Spleen (tissue), 11 donors: Measurements from ENCODE around the gene ACCS. TPM values are rescaled to one million over a fixed set of nuclear protein-coding genes. Genes with fewer than 3 reads are reported as not detected.
A peak's percentile ranks its signal among the peaks of the same experiment; 100 is the strongest.

ENCODE experiments used
- DNase-seq: peaks from one replicate; pipeline ENCODE4 v3.0.0-alpha.2; 2020
- H3K27ac ChIP-seq, 8 donors: fragments of 200-600 bp; sonication (generic) in 7 of 8; 1 replicate in 4 of 8; 2 replicates in 4 of 8; pipeline versions ENCODE4 v1.5.0 to v1.8.0; 2016 to 2021; ENCODE audit warnings: inconsistent platforms in 4 of 8, mild to moderate bottlenecking in 4 of 8, moderate library complexity in 1 of 8
- H3K27me3 ChIP-seq, 7 donors: fragments of 200-600 bp; sonication (generic) in 6 of 7; replicated peaks in 1 of 7; 1 replicate in 4 of 7; 2 replicates in 3 of 7; pipeline versions ENCODE4 v1.5.0 to v1.8.0; 2016 to 2021; ENCODE audit warnings: inconsistent platforms in 3 of 7, mild to moderate bottlenecking in 1 of 7
- H3K36me3 ChIP-seq, 6 donors: fragments of 200-600 bp; sonication (generic) in 5 of 6; 1 replicate in 4 of 6; 2 replicates in 2 of 6; pipeline versions ENCODE4 v1.5.0 to v1.8.0; 2016 to 2021; ENCODE audit warnings: inconsistent platforms in 2 of 6
- H3K4me1 ChIP-seq, 6 donors: fragments of 200-600 bp; sonication (generic) in 5 of 6; 1 replicate in 3 of 6; 2 replicates in 3 of 6; pipeline versions ENCODE4 v1.5.0 to v1.8.0; 2016 to 2021; ENCODE audit warnings: inconsistent platforms in 3 of 6
- H3K4me3 ChIP-seq, 8 donors: fragments of 200-600 bp; sonication (generic) in 7 of 8; 1 replicate in 4 of 8; 2 replicates in 4 of 8; pipeline versions ENCODE4 v1.5.0 to v1.8.0; 2016 to 2021; ENCODE audit warnings: inconsistent platforms in 4 of 8, mild to moderate bottlenecking in 4 of 8, moderate library complexity in 2 of 8
- H3K9me3 ChIP-seq, 8 donors: fragments of 200-600 bp; sonication (generic) in 7 of 8; 1 replicate in 4 of 8; 2 replicates in 4 of 8; pipeline versions ENCODE4 v1.5.0 to v1.8.0; 2016 to 2021; ENCODE audit warnings: inconsistent platforms in 4 of 8
- CTCF ChIP-seq, 11 experiments: fragments of 200-600 bp in 7 of 11; fragments of 450-650 bp in 4 of 11; sonication (generic) in 4 of 11; IDR thresholded peaks in 8 of 11; conservative IDR thresholded peaks in 3 of 11; 1 replicate in 7 of 11; 2 replicates in 4 of 11; pipeline versions ENCODE4 v1.4.0 to v1.8.0; 2016 to 2021; ENCODE audit warnings: antibody characterized with exemption in 11 of 11, inconsistent platforms in 4 of 11, mild to moderate bottlenecking in 1 of 11
- POLR2A ChIP-seq, 3 donors: fragments of 450-650 bp; IDR thresholded peaks; one replicate each; pipeline ENCODE4 v1.5.1; 2017; ENCODE audit warnings: antibody characterized with exemption in 3 of 3, mild to moderate bottlenecking in 1 of 3
- WGBS, 5 donors: extraction: QIAGEN DNeasy Blood & Tissue Kit in 3 of 5; methylation state at CpG; one replicate each; pipeline versions ENCODE4 v1.1.5 to v1.1.7; 2013 to 2018; 5-methylcytosine and 5-hydroxymethylcytosine counted together
- intact Hi-C: fragments of 100-400 bp; cut with DNase I; formaldehyde crosslinking; loops from one replicate; pipeline ENCODE4 v1.15.0; 2023; ENCODE audit warnings: low total_unique reads
- polyA plus RNA-seq, 3 donors: library from polyadenylated mRNA; stranded (reverse); fragments of 200-250 nt; gene quantifications; one replicate each; pipeline ENCODE4 v1.2.1, GENCODE V29; 2013
- total RNA-seq, 7 donors: library from RNA; depleted of rRNA in 3 of 7; stranded (reverse); fragments of >200 nt in 3 of 7; fragmentation: NEBNext Ultra II Directional in 4 of 7; extraction: Animal tissue kit (Norgen Biotek cat#: 25700) in 4 of 7; gene quantifications; one replicate each; pipeline versions ENCODE4 v1.1.0 to v1.2.1, GENCODE V29; 2016 to 2021
- donor health status: healthy with polysubstance abuse.
- donor health status: DM: no; HTN: no; CAD: no; lungs with moderate emphysema.
- donor health status: DM: no; HTN: no; CAD: no.
- donor health status: Bipolar disorder and iron deficiency.
- donor health status: healthy.
- donor health status: DM: no; HTN: no; CAD: no.
- donor health status: DM: yes; HTN: yes; CAD: no.

The ACCS gene
- total and polyA plus RNA-seq, 10 donors = 22.4 to 87.6 (median 46.9) TPM

DNA sequence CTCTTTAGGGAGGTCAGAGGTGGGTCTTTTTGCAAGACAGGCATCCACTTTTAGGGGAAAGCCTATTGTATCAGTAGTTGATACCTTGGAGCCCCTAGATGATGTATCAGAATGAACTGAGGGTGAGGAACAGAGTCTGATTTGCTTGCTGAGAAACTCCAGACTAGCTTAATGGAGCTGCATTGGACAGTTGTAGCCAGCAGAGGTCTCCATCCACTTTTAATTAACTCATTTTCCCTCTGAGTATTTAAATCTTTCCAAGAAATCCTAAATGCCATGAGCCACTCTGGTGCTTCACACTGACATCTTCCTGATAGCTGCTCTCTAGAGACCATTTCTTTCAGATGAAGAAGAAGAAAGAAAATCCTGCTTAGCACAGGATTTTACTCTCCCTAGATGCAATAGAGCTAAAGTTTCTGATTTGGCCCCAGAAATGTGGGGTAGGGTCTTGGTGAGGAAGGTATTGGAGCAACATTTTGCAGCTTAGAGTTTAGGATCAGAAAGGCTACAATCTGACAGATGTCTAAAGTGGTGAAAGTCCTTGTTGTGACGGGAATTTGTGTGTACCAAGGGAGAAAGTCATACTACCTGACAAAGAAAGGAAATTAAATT is 67.4 kb downstream of the ACCS start:
- Histone ChIP-seq H3K9me3 (no peaks in the 10 kb centered on the region), H3K27ac (no peak overlapping the region), H3K27me3 (no peaks in the 10 kb centered on the region), H3K4me1 (no peaks in the 10 kb centered on the region), H3K4me3 (no peak overlapping the region), H3K36me3 (peaks cover 0 to 99% (median 36%) of the 10 kb centered on the region in 6 donors)
- intact Hi-C loops = no loop called here
- TF ChIP-seq CTCF (IDR thresholded peaks at IDR 0.05 in 8 of 11, conservative IDR thresholded peaks at IDR 0.05 in 3 of 11) (peak in 8 of 11 experiments; percentile 14 to 49 (median 36)), POLR2A (IDR thresholded peaks at IDR 0.05) (no peak)
- DNase-seq = no peak
- 92 to 100% (median 97%) methylated on average over 1 of the region's 1 CpG for WGBS, 5 donors

Other genes starting within 250 kb of the ACCS start
- 10 to 100 TPM; 21.6 to 42.2 (median 31.7) TPM for gene ALKBH3, start 185.4 kb upstream of the ACCS start, total RNA-seq
- 10 to 100 TPM; 28.2 to 36.6 (median 33.5) TPM for gene ALKBH3, start 185.4 kb upstream of the ACCS start, polyA plus RNA-seq
- 100 to 1,000 TPM in 1 of 7 donors, 10 to 100 TPM in 6; 20.8 to 103 (median 68.4) TPM for gene C11orf96, start 123.6 kb upstream of the ACCS start, total RNA-seq
- 10 to 100 TPM; 13.2 to 26.7 (median 26.3) TPM for gene C11orf96, start 123.6 kb upstream of the ACCS start, polyA plus RNA-seq
- gene ACCSL, start 18.3 kb upstream of the ACCS start, total RNA-seq = under 1 TPM in 3 of 7 donors, not detected in 4; 0.19 to 0.23 (median 0.20) TPM
- gene ACCSL, start 18.3 kb upstream of the ACCS start, polyA plus RNA-seq = not detected
- gene EXT2, start 29.4 kb downstream of the ACCS start, total RNA-seq = 10 to 100 TPM; 35.0 to 60.1 (median 45.0) TPM
- gene EXT2, start 29.4 kb downstream of the ACCS start, polyA plus RNA-seq = 10 to 100 TPM in 2 of 3 donors, 1 to 10 TPM in 1; 10.0 to 17.1 (median 13.0) TPM
- under 1 TPM in 1 of 7 donors, not detected in 6; 0.11 TPM for gene ALX4, start 243.9 kb downstream of the ACCS start, total RNA-seq
- not detected for gene ALX4, start 243.9 kb downstream of the ACCS start, polyA plus RNA-seq